RPMI7951 (cell line): ENCODE results near the gene PRODH2. TPM values are rescaled to one million over a fixed set of nuclear protein-coding genes. Genes with fewer than 3 reads are reported as not detected.

Experiments
- DNase-seq: peaks from one replicate; pipeline ENCODE4 v3.0.0-alpha.2; 2012; ENCODE audit warnings: low read depth
- total RNA-seq: library from RNA; depleted of rRNA; stranded (reverse); fragments of >200 nt; shearing (Covaris generic); gene quantifications from 2 replicates; pipeline ENCODE4 v1.2.3, GENCODE V29; 2014; rRNA removed

Gene PRODH2, protein sequence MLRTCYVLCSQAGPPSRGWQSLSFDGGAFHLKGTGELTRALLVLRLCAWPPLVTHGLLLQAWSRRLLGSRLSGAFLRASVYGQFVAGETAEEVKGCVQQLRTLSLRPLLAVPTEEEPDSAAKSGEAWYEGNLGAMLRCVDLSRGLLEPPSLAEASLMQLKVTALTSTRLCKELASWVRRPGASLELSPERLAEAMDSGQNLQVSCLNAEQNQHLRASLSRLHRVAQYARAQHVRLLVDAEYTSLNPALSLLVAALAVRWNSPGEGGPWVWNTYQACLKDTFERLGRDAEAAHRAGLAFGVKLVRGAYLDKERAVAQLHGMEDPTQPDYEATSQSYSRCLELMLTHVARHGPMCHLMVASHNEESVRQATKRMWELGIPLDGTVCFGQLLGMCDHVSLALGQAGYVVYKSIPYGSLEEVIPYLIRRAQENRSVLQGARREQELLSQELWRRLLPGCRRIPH
- not detected in 2 replicates for total RNA-seq

DNA sequence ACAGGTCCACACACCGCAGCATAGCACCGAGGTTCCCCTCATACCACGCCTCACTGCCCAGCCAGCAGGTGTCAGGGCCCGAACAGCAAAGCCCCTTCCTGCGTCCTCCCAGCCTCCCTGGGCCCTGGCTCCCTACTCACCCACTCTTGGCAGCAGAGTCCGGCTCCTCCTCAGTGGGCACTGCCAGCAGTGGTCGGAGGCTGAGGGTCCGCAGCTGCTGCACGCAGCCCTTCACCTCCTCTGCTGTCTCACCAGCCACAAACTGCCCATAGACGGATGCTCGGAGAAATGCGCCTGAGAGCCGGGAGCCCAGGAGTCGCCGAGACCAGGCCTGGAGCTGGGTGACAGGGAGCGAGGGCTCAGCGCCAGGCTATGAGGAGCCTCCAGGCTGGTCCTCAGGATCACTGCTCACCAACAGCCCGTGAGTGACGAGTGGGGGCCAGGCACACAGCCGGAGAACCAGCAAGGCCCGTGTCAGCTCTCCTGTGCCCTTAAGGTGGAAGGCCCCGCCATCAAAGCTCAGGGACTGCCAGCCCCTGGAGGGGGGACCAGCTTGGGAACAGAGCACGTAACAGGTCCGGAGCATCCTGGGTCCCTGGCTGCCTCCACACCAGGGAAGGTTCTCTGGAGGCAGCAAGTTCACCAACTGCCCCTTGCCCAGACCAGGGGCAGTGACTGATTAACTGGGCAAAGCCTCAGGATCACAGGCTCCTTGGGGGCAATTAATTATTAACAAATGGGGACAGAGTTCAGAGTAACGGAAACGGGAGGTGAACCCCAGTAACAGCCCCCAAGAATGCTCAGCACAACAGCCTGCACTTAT is at the start of gene PRODH2:
PRODH2 (minus strand) TSS at position 626 of the 823 bp plus-strand sequence; CDS start at position 586, 40 bp downstream.
- DNase-seq, result no peak

GRCh38 chr19:35861640-35862160 is 49.1 kb upstream of the PRODH2 start:
- DNase-seq, result no peak

- no peak for DNase-seq
Measured at GRCh38 chr19:35860818-35861639, 48.4 kb upstream of the PRODH2 start.

DNA sequence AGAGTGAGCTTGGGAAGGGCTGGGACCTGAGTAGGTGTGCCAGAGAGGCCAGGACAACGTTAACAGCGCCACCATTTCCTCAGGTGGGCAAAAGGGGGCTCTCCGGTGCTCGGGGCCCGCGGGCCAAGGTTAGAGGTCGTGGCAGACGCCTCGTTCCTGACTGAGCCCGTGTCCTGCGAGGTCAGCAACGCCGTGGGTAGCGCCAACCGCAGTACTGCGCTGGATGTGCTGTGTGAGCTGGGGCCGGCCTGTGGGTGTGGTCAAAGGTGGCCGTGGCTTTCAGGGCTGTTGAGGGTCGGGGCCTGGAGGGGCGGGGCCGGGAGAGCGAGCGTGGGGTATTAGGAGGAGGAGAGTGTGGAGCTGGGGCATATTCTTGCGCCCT is 47.8 kb upstream of the PRODH2 start:
- no peak for DNase-seq

GRCh38 chr19:35859414-35859813 is 46.8 kb upstream of the PRODH2 start:
- no peak for DNase-seq

- DNase-seq, result no peak
Measured at GRCh38 chr19:35858311-35858710, 45.7 kb upstream of the PRODH2 start.

- DNase-seq, result no peak
Measured at GRCh38 chr19:35856546-35857149, 44.0 kb upstream of the PRODH2 start, which contains the start of gene KIRREL2. Gene KIRREL2, plus strand, starts transcription at chr19:35856911. Its CDS starts 209 bp downstream, at chr19:35857120.

- DNase-seq, result no peak
Measured at GRCh38 chr19:35853038-35853756, 40.6 kb upstream of the PRODH2 start.

DNA sequence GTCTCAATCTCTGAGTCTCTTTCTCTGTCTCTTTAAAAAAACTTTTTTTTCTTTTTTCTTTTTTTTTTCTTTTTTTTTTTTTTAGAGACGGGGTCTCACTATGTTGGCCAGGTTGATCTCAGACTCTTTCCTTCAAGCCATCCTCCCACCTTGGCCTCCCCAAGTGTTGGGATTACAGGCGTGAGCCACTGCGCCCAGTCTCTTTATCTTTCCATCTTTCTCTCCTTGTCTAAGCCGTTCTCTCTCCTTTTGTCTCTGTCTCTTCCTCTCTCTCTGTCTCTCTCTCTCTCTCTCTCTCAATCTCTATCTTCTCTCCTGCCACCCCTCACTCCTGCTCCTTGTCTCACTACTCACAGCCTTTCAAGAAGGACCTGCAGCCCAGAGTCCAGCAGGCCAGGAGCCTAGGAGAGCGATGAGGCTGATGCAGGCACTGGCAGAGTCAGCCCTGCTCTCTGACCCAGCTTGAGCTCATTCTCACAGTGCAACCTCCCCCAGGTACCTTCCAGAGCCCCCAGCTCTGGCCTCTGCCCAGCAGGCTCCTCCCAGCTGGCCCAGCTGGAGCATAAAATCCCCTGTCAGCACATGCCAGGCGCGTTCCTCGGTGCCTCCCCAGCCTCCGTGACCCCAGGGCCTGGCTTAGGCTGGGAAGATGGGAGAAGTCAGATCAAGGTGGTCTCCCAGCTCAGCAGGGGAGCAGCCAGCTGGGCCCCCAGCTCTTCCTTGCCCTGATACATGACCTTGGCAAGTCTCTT is 39.6 kb upstream of the PRODH2 start, which contains the start of gene NPHS1:
NPHS1 (minus strand) TSS at position 476 of the 752 bp plus-strand sequence. CDS start 667 bp downstream, outside the sequence.
- no peak for DNase-seq

- DNase-seq, result no peak
Measured at GRCh38 chr19:35851213-35852028, 38.8 kb upstream of the PRODH2 start.

DNA sequence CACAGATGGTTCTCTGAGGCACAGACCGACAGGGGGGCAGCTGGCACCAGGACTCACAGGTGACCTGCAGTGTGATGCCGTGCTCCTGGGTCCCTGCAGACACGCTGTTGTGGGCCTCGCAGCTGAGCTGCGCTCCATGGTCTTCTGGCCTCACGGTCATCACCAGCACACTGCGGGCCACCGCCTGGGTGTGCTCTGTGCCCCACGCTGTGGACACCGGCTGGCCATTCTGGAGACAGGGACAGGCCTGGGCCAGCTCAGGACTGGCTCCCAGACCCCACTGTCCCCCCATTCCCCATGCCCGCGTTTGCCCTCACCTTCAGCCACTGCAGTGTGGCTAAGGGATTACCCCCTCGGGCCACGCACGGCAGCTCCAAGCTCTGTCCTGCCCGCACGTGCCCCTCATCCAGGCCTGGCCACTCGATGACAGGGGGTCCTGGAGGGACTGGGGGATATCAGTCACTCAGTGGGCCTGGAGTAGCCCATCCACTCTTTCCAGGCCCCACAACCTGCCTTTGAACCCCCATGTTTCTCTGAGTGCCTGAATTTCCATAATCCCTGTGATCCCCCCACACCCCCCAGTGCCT is 36.4 kb upstream of the PRODH2 start:
- no peak for DNase-seq

DNA sequence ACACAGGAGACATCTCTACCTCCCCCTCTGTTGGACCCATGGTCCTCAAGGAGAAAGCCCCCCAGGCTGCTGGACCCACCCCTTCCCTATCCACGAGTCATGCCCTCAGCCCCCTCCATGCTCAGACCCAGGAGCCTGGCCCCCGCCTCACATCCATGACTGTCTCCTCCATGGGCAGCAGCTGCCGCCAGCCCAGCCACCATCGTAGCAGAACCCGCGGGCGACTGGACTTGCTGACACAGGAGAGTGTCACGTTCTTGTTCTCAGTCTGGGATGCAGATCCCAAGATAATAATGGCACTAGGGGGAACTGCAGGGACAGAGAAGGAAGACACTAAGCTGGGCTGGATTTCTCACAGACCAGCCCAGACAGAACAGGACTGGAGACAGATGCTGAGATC is 35.8 kb upstream of the PRODH2 start:
- DNase-seq, result no peak

DNA sequence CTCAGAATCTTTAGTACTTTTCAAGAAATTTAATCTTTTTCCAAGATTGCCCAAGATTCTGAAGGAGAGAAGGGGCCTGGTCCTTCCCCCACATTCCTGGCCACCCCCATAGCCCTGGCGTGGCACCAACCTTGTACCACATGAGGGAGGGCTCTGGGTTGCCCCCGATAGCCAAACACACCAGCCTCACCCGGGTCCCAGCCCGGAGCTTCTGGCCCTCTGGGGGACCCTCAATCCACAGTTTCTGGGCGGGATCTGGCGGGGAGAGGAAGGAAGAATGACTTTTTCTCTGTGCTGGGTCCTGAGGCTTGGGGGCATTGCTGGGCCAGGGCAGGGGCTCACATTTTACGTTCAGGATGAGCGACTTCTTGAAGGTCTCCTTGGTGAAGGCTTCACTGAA is 35.3 kb upstream of the PRODH2 start:
- DNase-seq, result no peak

- DNase-seq, result no peak
Measured at GRCh38 chr19:35846038-35846668, 33.5 kb upstream of the PRODH2 start.

DNA sequence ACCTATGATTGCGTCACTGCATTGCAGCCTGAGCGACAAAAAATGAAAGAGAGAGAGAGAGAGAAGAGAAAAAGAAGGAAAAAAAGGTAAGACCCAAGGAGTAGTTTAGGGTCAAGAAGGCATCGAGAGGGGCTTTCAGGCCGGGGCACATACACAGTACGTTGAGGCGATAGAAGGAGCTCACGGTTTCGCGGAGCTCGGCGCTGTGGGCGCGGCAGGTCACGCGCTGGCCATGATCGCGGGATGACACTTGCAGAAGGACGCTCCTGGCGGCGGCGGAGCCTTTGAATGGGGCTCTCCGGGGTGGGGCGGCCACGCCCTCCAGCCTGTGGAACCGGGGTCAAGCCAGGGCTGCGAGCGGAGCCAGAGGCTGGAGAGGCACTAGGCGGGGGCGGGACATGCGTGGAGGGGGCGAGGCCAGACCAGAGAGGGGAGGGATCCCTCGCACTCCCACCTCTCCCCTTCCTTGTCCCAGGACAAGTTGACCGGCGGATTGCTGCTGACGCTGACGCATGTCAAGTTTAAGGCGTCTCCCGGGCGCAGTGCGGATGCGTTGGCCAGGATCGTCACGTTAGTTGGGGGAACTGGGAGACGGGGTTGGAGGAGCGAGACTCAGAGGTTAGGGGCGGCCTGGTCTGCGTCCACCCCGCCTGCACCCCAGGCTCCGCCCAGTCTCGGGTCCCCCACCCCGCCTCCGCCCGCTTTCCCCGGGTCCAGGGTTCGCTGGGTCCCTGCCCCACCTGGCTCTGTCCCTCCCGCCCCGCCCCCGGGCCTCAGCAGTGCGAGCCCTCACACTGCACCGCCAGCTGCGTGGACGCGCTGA is 32.8 kb upstream of the PRODH2 start:
- peak; percentile 32 for DNase-seq

- DNase-seq, result no peak
Measured at GRCh38 chr19:35844482-35845214, 32.0 kb upstream of the PRODH2 start.
